A549 (cell line): ENCODE data around the gene SCARF1. TPM values are rescaled to one million over a fixed set of nuclear protein-coding genes. Genes with fewer than 3 reads are reported as not detected.
"Not testable (repeated sequence)": the region's sequence is repeated elsewhere in the genome, so short reads cannot be mapped to it uniquely, and the experiment has no call there.

Experiments used
- ATAC-seq, 2 experiments: fragments of 200-7000 bp in 1 of 2; fragments of >200 bp in 1 of 2; cut with Nextera tagmentation in 1 of 2; cut with Tn5 transposase in 1 of 2; 3 replicates each; pipeline versions ENCODE4 v1.8.0 to v1.9.1; 2018 to 2020; ENCODE audit warnings: mild to moderate bottlenecking in 1 of 2, moderate library complexity in 1 of 2
- CTCF ChIA-PET: fragments of 300-600 bp; sonication (Branson Sonifier 250); formaldehyde crosslinking; extraction: SDS; loops from one replicate; lab custom pipeline; 2021; ENCODE audit warnings: antibody characterized with exemption, inconsistent platforms; lab: Yijun Ruan, JAX
- POLR2A ChIA-PET: fragments of 350-600 bp; formaldehyde crosslinking; extraction: SDS; loops from one replicate; lab custom pipeline; 2021; ENCODE audit warnings: antibody characterized with exemption, inconsistent platforms; lab: Yijun Ruan, JAX
- DNase-seq, 2 experiments: peaks; one replicate each; pipeline versions ENCODE4 v3.0.0 to v3.0.0-alpha.2; 2011 to 2016; ENCODE audit warnings: low read depth in 1 of 2, low spot score in 1 of 2
- FAIRE-seq: peaks from 2 replicates; lab custom pipeline; 2011; peaks lifted over from hg19 to GRCh38; lab: Jason Lieb, UNC
- H3K27ac ChIP-seq, 2 experiments: fragments of >200 bp; sonication (Bioruptor Twin); formaldehyde crosslinking; 3 replicates each; pipeline ENCODE4 v1.5.1; 2016 to 2017
- H3K4me1 ChIP-seq: fragments of >200 bp; sonication (Bioruptor Twin); formaldehyde crosslinking; 3 replicates; pipeline ENCODE4 v1.6.1; 2016
- H3K4me2 ChIP-seq: fragments of >200 bp; sonication (Bioruptor Twin); formaldehyde crosslinking; 3 replicates; pipeline ENCODE4 v1.6.1; 2016
- H3K4me3 ChIP-seq: fragments of >200 bp; sonication (Bioruptor Twin); formaldehyde crosslinking; 3 replicates; pipeline ENCODE4 v1.5.1; 2016
- H3K9me3 ChIP-seq: fragments of >200 bp; sonication (Bioruptor Twin); formaldehyde crosslinking; 3 replicates; pipeline ENCODE4 v1.6.1; 2016
- BHLHE40 ChIP-seq: IDR thresholded peaks from 2 replicates; pipeline ENCODE4 v1.6.1; 2012; ENCODE audit warnings: low read depth, low read length, inconsistent platforms
- CHD2 ChIP-seq: fragments of 150-350 bp; IDR thresholded peaks from 2 replicates; pipeline ENCODE4 v1.6.1; 2014; ENCODE audit warnings: low read length; ENCODE audit not compliant: partially characterized antibody
- EP300 ChIP-seq, 2 experiments: fragments of >200 bp; sonication (Bioruptor Twin); formaldehyde crosslinking; IDR thresholded peaks; 2 replicates in 1 of 2; 3 replicates in 1 of 2; pipeline ENCODE4 v1.6.1; 2016 to 2017
- FOSL2 ChIP-seq, 2 experiments: fragments of 450-650 bp in 1 of 2; fragments of >200 bp in 1 of 2; sonication (Bioruptor Twin) in 1 of 2; formaldehyde crosslinking; IDR thresholded peaks; 2 replicates each; pipeline versions ENCODE4 v1.5.0 to v1.6.1; 2016 to 2020; ENCODE audit warnings: mild to moderate bottlenecking in 1 of 2, moderate library complexity in 1 of 2
- MAX ChIP-seq: IDR thresholded peaks from 2 replicates; pipeline ENCODE4 v1.6.1; 2012
- MAZ ChIP-seq: fragments of 150-350 bp; IDR thresholded peaks from 2 replicates; pipeline ENCODE4 v1.6.1; 2014; ENCODE audit warnings: antibody characterized with exemption, low read depth, low read length, borderline replicate concordance
- NPAS2 ChIP-seq: fragments of 250-450 bp; sonication (Bioruptor Pico); IDR thresholded peaks from 2 replicates; pipeline ENCODE4 v1.8.0; 2022; ENCODE audit warnings: mild to moderate bottlenecking, moderate library complexity, borderline replicate concordance
- POLR2A ChIP-seq: IDR thresholded peaks from 2 replicates; pipeline ENCODE4 v1.6.1; 2012; ENCODE audit warnings: mild to moderate bottlenecking, low read length
- POLR2AphosphoS2 ChIP-seq: conservative IDR thresholded peaks from 2 replicates; pipeline ENCODE4 v1.6.1; 2012; ENCODE audit warnings: low read length, improper control_type of control experiment, inconsistent platforms
- RARB ChIP-seq: fragments of 250-450 bp; sonication (Bioruptor Pico); IDR thresholded peaks from 2 replicates; pipeline ENCODE4 v1.8.0; 2021; ENCODE audit warnings: mild to moderate bottlenecking, moderate library complexity
- RFX5 ChIP-seq: fragments of 450-650 bp; IDR thresholded peaks from 2 replicates; pipeline ENCODE4 v1.7.1; 2014; ENCODE audit warnings: antibody characterized with exemption, mild to moderate bottlenecking, moderate library complexity
- SREBF2 ChIP-seq: fragments of 450-650 bp; IDR thresholded peaks from 2 replicates; pipeline ENCODE4 v1.6.1; 2014; ENCODE audit warnings: mild to moderate bottlenecking, moderate library complexity
- ZC3H11A ChIP-seq: fragments of 450-650 bp; IDR thresholded peaks from 2 replicates; pipeline ENCODE4 v1.6.1; 2014; ENCODE audit warnings: antibody characterized with exemption, mild to moderate bottlenecking
- ZSCAN20 ChIP-seq: fragments of 250-450 bp; sonication (Bioruptor Pico); IDR thresholded peaks from 2 replicates; pipeline ENCODE4 v1.8.0; 2022; ENCODE audit warnings: mild to moderate bottlenecking, moderate library complexity
- WGBS: methylation state at CpG from one replicate; pipeline ENCODE4 v1.1.6; 2017; ENCODE audit errors: missing lambda C conversion rate; 5-methylcytosine and 5-hydroxymethylcytosine counted together
- polyA minus RNA-seq: library from RNA; depleted of rRNA, polyadenylated mRNA; stranded (reverse); fragments of >200 nt; gene quantifications from 2 replicates; pipeline ENCODE4 v1.2.3, GENCODE V29; 2011; rRNA and poly(A)+ RNA removed
- polyA plus RNA-seq, 4 experiments: library from polyadenylated mRNA; depleted of rRNA in 3 of 4; stranded (reverse); fragments of >200 nt; fragmentation: RNase III in 1 of 4; extraction: RNeasy Plus Mini Kit Qiagen cat#74134 plus additional on column Dnase treatment in 1 of 4; gene quantifications; 2 replicates in 3 of 4; 3 replicates in 1 of 4; pipeline ENCODE4 v1.2.3, GENCODE V29; 2011 to 2017

SCARF1 gene
- polyA plus RNA-seq (2011; rRNA removed): 0.09 TPM in 2 replicates
- polyA plus RNA-seq (2012; cell fraction: cytosol; rRNA removed): 0.11 and 0.14 TPM in 2 replicates
- polyA plus RNA-seq (2012; cell fraction: nucleus; rRNA removed): 0.49 and 0.92 TPM in 2 replicates
- polyA plus RNA-seq (2017; fragmentation: RNase III; extraction: RNeasy Plus Mini Kit Qiagen cat#74134 plus additional on column Dnase treatment): 0.21 to 0.30 TPM (median 0.30 TPM) in 3 replicates
- polyA minus RNA-seq: 0.15 TPM in 1 of 2 replicates, not detected in the other

- peak within 1 kb of the TSS; percentile 100 for H3K4me2 ChIP-seq
- POLR2A ChIA-PET: interaction anchor here (0.6 kb wide), 1 partner anchor 60 kb away, joined by 3 read pairs; no protein-coding TSS in a partner anchor
- TF ChIP-seq RFX5: no peak
- TF ChIP-seq RARB: no peak
- TF ChIP-seq FOSL2 (IDR thresholded peaks at IDR 0.05): no peak
- TF ChIP-seq FOSL2 (CRISPR knock-in tag; IDR thresholded peaks at IDR 0.05): no peak
- H3K27ac ChIP-seq: peak within 1 kb of the TSS in 1 of 2 experiments; percentile 31; a peak in 1 of 6 replicates
- no peak within 1 kb of the TSS for H3K4me3 ChIP-seq
- CTCF ChIA-PET: interaction anchor here (0.6 to 11.7 kb wide), 12 partner anchors 13 to 280 kb away, joined by 3 to 204 read pairs (median 4); partner anchors contain the start of gene SLC43A2
- H3K9me3 ChIP-seq: no peaks in the 10 kb centered on the region
- WGBS: 95% methylated on average over 17 of the region's 25 CpGs
- FAIRE-seq (no peak), ATAC-seq (no peak), DNase-seq (no peak)
- H3K4me1 ChIP-seq: peaks cover 29% of the 10 kb centered on the region
Observed at GRCh38 chr17:1645207-1646171, at the start of gene SCARF1. Gene SCARF1 (minus strand): TSS chr17:1645732. CDS start chr17:1645697, 35 bp downstream.

GRCh38 chr17:1693339-1693738 lies 47.8 kb upstream of the SCARF1 start:
- CTCF ChIA-PET: interaction anchor here (0.6 to 1.5 kb wide), 2 partner anchors 24 to 653 kb away, joined by 4 to 8 read pairs; no protein-coding TSS in a partner anchor

GRCh38 chr17:1690544-1691221 lies 45.2 kb upstream of the SCARF1 start:
- FAIRE-seq (no peak), ATAC-seq (peak; percentile 70 to 71; a peak in 5 of 6 replicates), DNase-seq (no peak)
- Histone ChIP-seq H3K27ac (no peak overlapping the region), H3K4me3 (no peak overlapping the region), H3K4me1 (no peaks in the 10 kb centered on the region; the same call in 2 of the 3 replicates), H3K4me2 (no peak overlapping the region), H3K9me3 (no peaks in the 10 kb centered on the region)
- ChIA-PET CTCF (interaction anchor here (0.9 to 1.9 kb wide), 3 partner anchors 14 to 26 kb away, joined by 3 to 7 read pairs (median 6); no protein-coding TSS in a partner anchor), POLR2A (interaction anchor here (0.7 kb wide), 1 partner anchor 646 kb away, joined by 16 read pairs; no protein-coding TSS in a partner anchor)
- WGBS: 65% methylated on average over 8 of the region's 8 CpGs
- no peak for TF ChIP-seq SREBF2
- TF ChIP-seq ZSCAN20 (CRISPR knock-in tag): no peak
- TF ChIP-seq MAX: no peak
- TF ChIP-seq NPAS2 (CRISPR knock-in tag): no peak
- no peak for TF ChIP-seq MAZ
- TF ChIP-seq CHD2: no peak
- no peak for TF ChIP-seq RARB

More at GRCh38 chr17:1693339-1693738, 47.8 kb upstream of the SCARF1 start:
- WGBS: 71% methylated on average over 7 of the region's 7 CpGs
- Histone ChIP-seq H3K9me3 (no peaks in the 10 kb centered on the region), H3K4me2 (no peak overlapping the region), H3K4me1 (0 out of 3 replicates have a peak, but pooled peaks cover 5% of the 10 kb centered on the region), H3K4me3 (no peak overlapping the region), H3K27ac (no peak overlapping the region)
- POLR2A ChIA-PET: no interaction called here
- no peak for TF ChIP-seq RFX5
- TF ChIP-seq POLR2AphosphoS2: no peak
- no peak for TF ChIP-seq EP300 (IDR thresholded peaks at IDR 0.05)
- no peak for TF ChIP-seq BHLHE40
- TF ChIP-seq POLR2A: no peak
- DNase-seq: no peak
- ATAC-seq: no peak
- FAIRE-seq: no peak

- POLR2A ChIA-PET: not testable (repeated sequence)
- peak; percentile 59 for TF ChIP-seq ZC3H11A
- TF ChIP-seq, all 56 proteins: peak for 1; not testable (repeated sequence) for 55
- FAIRE-seq, H3K4me1 ChIP-seq, H3K9me3 ChIP-seq, ATAC-seq, DNase-seq, H3K4me3 ChIP-seq, CTCF ChIA-PET, H3K4me2 ChIP-seq, H3K27ac ChIP-seq: not testable (repeated sequence)
- 68% methylated on average over 6 of the region's 6 CpGs for WGBS
Observed at GRCh38 chr17:1688405-1688804, 42.9 kb upstream of the SCARF1 start.
